Right forelimb (tissue), 1 donor: ENCODE results near the gene METTL23.

Experiments used
- DNase-seq: peaks from one replicate; pipeline ENCODE4 v3.0.0-alpha.2; 2018

METTL23 gene

GRCh38 chr17:76775021-76775600, 48.5 kb downstream of the METTL23 start:
- no peak for DNase-seq

GRCh38 chr17:76781056-76781982, 54.7 kb downstream of the METTL23 start:
- no peak for DNase-seq

GRCh38 chr17:76783146-76783545, 56.5 kb downstream of the METTL23 start:
- DNase-seq, result no peak
